Osteocyte (in vitro differentiated cells): ENCODE data around the gene FARS2. TPM values are rescaled to one million over a fixed set of nuclear protein-coding genes. Genes with fewer than 3 reads are reported as not detected.

Experiments used
- DNase-seq: peaks from one replicate; pipeline ENCODE4 v3.0.0; 2021; ENCODE audit warnings: mixed read lengths; ENCODE audit not compliant: unreplicated experiment; ENCODE audit errors: extremely low spot score
- H3K27ac Mint-ChIP-seq: one replicate; pipeline ENCODE4 v1.8.0; 2021; ENCODE audit warnings: mild to moderate bottlenecking, mixed read lengths; ENCODE audit not compliant: unreplicated experiment
- H3K27me3 Mint-ChIP-seq: one replicate; pipeline ENCODE4 v1.8.0; 2021; ENCODE audit warnings: mixed read lengths; ENCODE audit not compliant: unreplicated experiment
- H3K36me3 Mint-ChIP-seq: one replicate; pipeline ENCODE4 v1.8.0; 2021; ENCODE audit warnings: mixed read lengths; ENCODE audit not compliant: unreplicated experiment
- H3K4me1 Mint-ChIP-seq: one replicate; pipeline ENCODE4 v1.8.0; 2021; ENCODE audit warnings: mixed read lengths; ENCODE audit not compliant: unreplicated experiment
- H3K4me3 Mint-ChIP-seq: one replicate; pipeline ENCODE4 v1.8.0; 2021; ENCODE audit warnings: mild to moderate bottlenecking, moderate library complexity, mixed read lengths; ENCODE audit not compliant: unreplicated experiment
- H3K9me3 Mint-ChIP-seq: one replicate; pipeline ENCODE4 v1.8.0; 2021; ENCODE audit warnings: mixed read lengths; ENCODE audit not compliant: unreplicated experiment
- CTCF ChIP-seq: fragments of 200-600 bp; sonication (generic); IDR thresholded peaks from 2 replicates; pipeline ENCODE4 v1.5.0; 2021; ENCODE audit warnings: antibody characterized with exemption, mild to moderate bottlenecking, moderate library complexity
- total RNA-seq: library from RNA; stranded (reverse); gene quantifications from 2 replicates; pipeline ENCODE4 v1.2.1, GENCODE V29; 2021

The FARS2 gene
- total RNA-seq, 1 donor from 2014 or later = 17.4 TPM

- no peak for DNase-seq
Measured at GRCh38 chr6:5525209-5525608, 263.9 kb downstream of the FARS2 start.

GRCh38 chr6:5529015-5529414, 267.7 kb downstream of the FARS2 start:
- no peak for DNase-seq
- Mint-ChIP-seq H3K4me1 (peaks cover 6% of the 10 kb centered on the region), H3K27ac (no peak overlapping the region), H3K4me3 (no peak overlapping the region), H3K36me3 (peaks cover 3% of the 10 kb centered on the region), H3K27me3 (no peaks in the 10 kb centered on the region), H3K9me3 (no peaks in the 10 kb centered on the region)
- no peak for TF ChIP-seq CTCF

More at GRCh38 chr6:5525209-5525608, 263.9 kb downstream of the FARS2 start:
- peak overlapping the region; percentile 20 for H3K27ac Mint-ChIP-seq
- peaks cover 6% of the 10 kb centered on the region for H3K4me1 Mint-ChIP-seq
- no peak for TF ChIP-seq CTCF
- no peaks in the 10 kb centered on the region for H3K9me3 Mint-ChIP-seq
- H3K27me3 Mint-ChIP-seq = no peaks in the 10 kb centered on the region
- H3K4me3 Mint-ChIP-seq = no peak overlapping the region
- peaks cover 3% of the 10 kb centered on the region for H3K36me3 Mint-ChIP-seq

GRCh38 chr6:5529733-5530132, 268.4 kb downstream of the FARS2 start:
- Mint-ChIP-seq H3K27me3 (no peaks in the 10 kb centered on the region), H3K4me1 (peaks cover 6% of the 10 kb centered on the region), H3K9me3 (no peaks in the 10 kb centered on the region), H3K27ac (no peak overlapping the region), H3K36me3 (peaks cover 3% of the 10 kb centered on the region), H3K4me3 (no peak overlapping the region)
- no peak for TF ChIP-seq CTCF
- DNase-seq = no peak

- no peak for TF ChIP-seq CTCF
- Mint-ChIP-seq H3K4me3 (no peak overlapping the region), H3K27me3 (no peaks in the 10 kb centered on the region), H3K36me3 (peaks cover 5% of the 10 kb centered on the region), H3K9me3 (no peaks in the 10 kb centered on the region), H3K4me1 (no peaks in the 10 kb centered on the region), H3K27ac (no peak overlapping the region)
- no peak for DNase-seq
Measured at GRCh38 chr6:5531161-5531560, 269.8 kb downstream of the FARS2 start.

GRCh38 chr6:5531853-5532375, 270.6 kb downstream of the FARS2 start:
- no peak overlapping the region for H3K4me3 Mint-ChIP-seq
- H3K36me3 Mint-ChIP-seq = peaks cover 5% of the 10 kb centered on the region
- DNase-seq = no peak
- H3K27me3 Mint-ChIP-seq = no peaks in the 10 kb centered on the region
- TF ChIP-seq CTCF = no peak
- H3K9me3 Mint-ChIP-seq = no peaks in the 10 kb centered on the region
- no peaks in the 10 kb centered on the region for H3K4me1 Mint-ChIP-seq
- no peak overlapping the region for H3K27ac Mint-ChIP-seq
